A549 (cell line): ENCODE measurements around the gene DYNC2H1.

Experiments
- BHLHE40 ChIP-seq: IDR thresholded peaks from 2 replicates; pipeline ENCODE4 v1.6.1; 2012; ENCODE audit warnings: low read depth, low read length, inconsistent platforms
- CHD4 ChIP-seq: fragments of 200-600 bp; sonication (generic); IDR thresholded peaks from 2 replicates; pipeline ENCODE4 v1.6.1; 2016; ENCODE audit warnings: antibody characterized with exemption, mild to moderate bottlenecking, borderline replicate concordance
- CTCF ChIP-seq: fragments of >200 bp; sonication (Bioruptor Twin); formaldehyde crosslinking; IDR thresholded peaks from 3 replicates; pipeline ENCODE4 v1.5.1; 2016
- JUNB ChIP-seq: fragments of >200 bp; sonication (Bioruptor Twin); formaldehyde crosslinking; IDR thresholded peaks from 2 replicates; pipeline ENCODE4 v1.6.1; 2016
- MAX ChIP-seq: IDR thresholded peaks from 2 replicates; pipeline ENCODE4 v1.6.1; 2012
- MYC ChIP-seq: IDR thresholded peaks from 2 replicates; pipeline ENCODE4 v1.6.1; 2012; ENCODE audit warnings: mild to moderate bottlenecking, inconsistent platforms, low read length, improper control_type of control experiment, borderline replicate concordance
- POLR2A ChIP-seq: IDR thresholded peaks from 2 replicates; pipeline ENCODE4 v1.6.1; 2012; ENCODE audit warnings: mild to moderate bottlenecking, low read length
- REST ChIP-seq: fragments of 200-600 bp; sonication (generic); IDR thresholded peaks from 2 replicates; pipeline ENCODE4 v1.6.1; 2016; ENCODE audit warnings: antibody characterized with exemption, mild to moderate bottlenecking, moderate library complexity
- ZFP36 ChIP-seq: fragments of 450-650 bp; IDR thresholded peaks from 2 replicates; pipeline ENCODE4 v1.6.1; 2014; ENCODE audit warnings: borderline replicate concordance; ENCODE audit not compliant: partially characterized antibody
- TF ChIP-seq, protein P1 (sequence below): fragments of 250-450 bp; sonication (Bioruptor Pico); IDR thresholded peaks from 2 replicates; pipeline ENCODE4 v1.5.0; 2021; ENCODE audit warnings: mild to moderate bottlenecking, moderate library complexity, borderline replicate concordance

GRCh38 chr11:103358251-103358650 is 249.0 kb downstream of the DYNC2H1 start:
- no peak for TF ChIP-seq BHLHE40
- no peak for TF ChIP-seq ZFP36
- TF ChIP-seq POLR2A, result no peak
- TF ChIP-seq REST, result no peak
- TF ChIP-seq JUNB, result no peak
- no peak for TF ChIP-seq MYC
- TF ChIP-seq, protein P1, sequence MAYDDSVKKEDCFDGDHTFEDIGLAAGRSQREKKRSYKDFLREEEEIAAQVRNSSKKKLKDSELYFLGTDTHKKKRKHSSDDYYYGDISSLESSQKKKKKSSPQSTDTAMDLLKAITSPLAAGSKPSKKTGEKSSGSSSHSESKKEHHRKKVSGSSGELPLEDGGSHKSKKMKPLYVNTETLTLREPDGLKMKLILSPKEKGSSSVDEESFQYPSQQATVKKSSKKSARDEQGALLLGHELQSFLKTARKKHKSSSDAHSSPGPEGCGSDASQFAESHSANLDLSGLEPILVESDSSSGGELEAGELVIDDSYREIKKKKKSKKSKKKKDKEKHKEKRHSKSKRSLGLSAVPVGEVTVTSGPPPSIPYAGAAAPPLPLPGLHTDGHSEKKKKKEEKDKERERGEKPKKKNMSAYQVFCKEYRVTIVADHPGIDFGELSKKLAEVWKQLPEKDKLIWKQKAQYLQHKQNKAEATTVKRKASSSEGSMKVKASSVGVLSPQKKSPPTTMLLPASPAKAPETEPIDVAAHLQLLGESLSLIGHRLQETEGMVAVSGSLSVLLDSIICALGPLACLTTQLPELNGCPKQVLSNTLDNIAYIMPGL (CRISPR knock-in tag), result no peak
- no peak for TF ChIP-seq CTCF
- TF ChIP-seq MAX, result no peak
- TF ChIP-seq CHD4, result no peak
